ENCODE results near the gene OR2B2. TPM values are rescaled to one million over a fixed set of nuclear protein-coding genes. Genes with fewer than 3 reads are reported as not detected.

Gene OR2B2
- total and polyA plus RNA-seq, 4 donors: not detected

- Histone ChIP-seq H3K36me3 (ENCODE audit: control insufficient read depth in 4 of 4, insufficient read depth in 4 of 4, low read length in 4 of 4) (no peaks in the 10 kb centered on the region), H3K4me3 (peak overlapping the region; percentile 77), H3K9me3 (ENCODE audit: control insufficient read depth in 4 of 4, insufficient read depth in 3 of 4, low read length in 3 of 4) (peaks cover 0 to 2% (median 0%) of the 10 kb centered on the region in 4 donors), H3K4me1 (ENCODE audit: control insufficient read depth in 5 of 5, insufficient read depth in 5 of 5, low read length in 5 of 5) (peaks cover 0 to 24% (median 3%) of the 10 kb centered on the region in 5 donors), H3K27ac (ENCODE audit: low read depth in 1 of 2, low read length in 1 of 2) (peak overlapping the region; percentile 83 to 95), H3K27me3 (ENCODE audit: control insufficient read depth in 3 of 3, insufficient read depth in 3 of 3, low read length in 2 of 3) (no peaks in the 10 kb centered on the region), H3K9ac (ENCODE audit: insufficient read depth in 1 of 2, low read length in 2 of 2) (peak overlapping the region; percentile 93 to 100)
- DNase-seq (peak; percentile 84 to 95 (median 95)), ATAC-seq (ENCODE audit: insufficient read depth, low FRiP score) (no peak)
- 0% methylated on average over 28 of the region's 28 CpGs for WGBS, 2 donors
- TF ChIP-seq, protein P1, sequence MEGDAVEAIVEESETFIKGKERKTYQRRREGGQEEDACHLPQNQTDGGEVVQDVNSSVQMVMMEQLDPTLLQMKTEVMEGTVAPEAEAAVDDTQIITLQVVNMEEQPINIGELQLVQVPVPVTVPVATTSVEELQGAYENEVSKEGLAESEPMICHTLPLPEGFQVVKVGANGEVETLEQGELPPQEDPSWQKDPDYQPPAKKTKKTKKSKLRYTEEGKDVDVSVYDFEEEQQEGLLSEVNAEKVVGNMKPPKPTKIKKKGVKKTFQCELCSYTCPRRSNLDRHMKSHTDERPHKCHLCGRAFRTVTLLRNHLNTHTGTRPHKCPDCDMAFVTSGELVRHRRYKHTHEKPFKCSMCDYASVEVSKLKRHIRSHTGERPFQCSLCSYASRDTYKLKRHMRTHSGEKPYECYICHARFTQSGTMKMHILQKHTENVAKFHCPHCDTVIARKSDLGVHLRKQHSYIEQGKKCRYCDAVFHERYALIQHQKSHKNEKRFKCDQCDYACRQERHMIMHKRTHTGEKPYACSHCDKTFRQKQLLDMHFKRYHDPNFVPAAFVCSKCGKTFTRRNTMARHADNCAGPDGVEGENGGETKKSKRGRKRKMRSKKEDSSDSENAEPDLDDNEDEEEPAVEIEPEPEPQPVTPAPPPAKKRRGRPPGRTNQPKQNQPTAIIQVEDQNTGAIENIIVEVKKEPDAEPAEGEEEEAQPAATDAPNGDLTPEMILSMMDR (IDR thresholded peaks at IDR 0.05; ENCODE audit: control extremely low read depth, extremely low read depth): peak; percentile 85
Observed at GRCh38 chr6:27894839-27895762, 17.1 kb downstream of the OR2B2 start.

DNA sequence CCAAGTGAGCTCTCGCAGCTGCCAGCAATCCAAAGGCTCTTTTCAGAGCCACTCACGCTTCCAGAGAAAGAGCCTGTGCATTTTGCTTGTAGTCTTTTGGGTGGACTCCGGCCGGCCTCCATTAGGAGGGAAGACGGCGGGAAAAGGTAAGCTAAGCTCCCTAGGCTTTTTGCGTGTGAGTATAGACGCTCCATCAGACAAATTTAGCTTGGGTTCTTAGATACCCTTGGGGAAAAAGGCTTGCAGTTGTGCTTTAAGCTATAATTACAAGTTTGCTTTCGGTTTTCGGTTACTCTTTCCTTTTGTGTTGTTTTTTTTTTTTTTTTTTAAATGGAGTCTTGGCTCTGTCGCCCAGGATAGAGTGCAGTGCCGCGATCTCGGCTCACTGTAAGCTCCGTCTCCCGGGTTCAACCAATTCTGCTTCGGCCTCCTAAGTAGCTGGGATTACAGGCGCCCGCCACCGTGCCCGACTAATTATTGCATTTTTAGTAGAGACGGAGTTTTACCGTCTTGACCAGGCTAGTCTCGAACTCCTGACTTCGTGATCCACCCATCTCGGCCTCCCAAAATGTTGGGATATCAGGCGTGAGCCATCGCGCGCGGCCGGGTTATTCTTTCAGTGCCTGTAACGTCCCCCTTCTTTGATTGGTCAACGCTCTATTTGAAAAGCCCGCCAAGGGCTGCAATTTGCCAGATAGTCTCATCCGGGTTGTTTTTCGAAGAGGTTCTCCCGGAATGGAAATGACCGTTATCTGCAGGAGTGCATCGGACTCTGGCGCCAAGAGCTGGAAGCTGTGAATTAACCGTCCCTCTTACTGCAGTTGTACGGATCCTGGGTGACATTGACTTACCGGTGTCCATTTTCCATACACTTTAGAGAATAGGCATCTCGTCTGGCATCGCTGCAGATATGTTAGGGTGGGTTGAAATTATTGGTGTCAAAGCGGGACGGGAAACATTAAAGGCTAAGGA lies 18.1 kb downstream of the OR2B2 start:
- WGBS, 2 donors: 1% methylated on average over 48 of the region's 48 CpGs
- Histone ChIP-seq H3K9ac (ENCODE audit: insufficient read depth in 1 of 2, low read length in 2 of 2) (peak overlapping the region; percentile 93 to 100), H3K27ac (ENCODE audit: low read depth in 1 of 2, low read length in 1 of 2) (peak overlapping the region; percentile 48 to 95), H3K27me3 (ENCODE audit: control insufficient read depth in 3 of 3, insufficient read depth in 3 of 3, low read length in 2 of 3) (no peaks in the 10 kb centered on the region), H3K36me3 (ENCODE audit: control insufficient read depth in 4 of 4, insufficient read depth in 4 of 4, low read length in 4 of 4) (no peaks in the 10 kb centered on the region), H3K9me3 (ENCODE audit: control insufficient read depth in 4 of 4, insufficient read depth in 3 of 4, low read length in 3 of 4) (peaks cover 0 to 2% (median 0%) of the 10 kb centered on the region in 4 donors), H3K4me1 (ENCODE audit: control insufficient read depth in 5 of 5, insufficient read depth in 5 of 5, low read length in 5 of 5) (peaks cover 0 to 34% (median 4%) of the 10 kb centered on the region in 5 donors), H3K4me3 (peak overlapping the region; percentile 77)
- peak; percentile 41 for ATAC-seq (ENCODE audit: insufficient read depth, low FRiP score)
- TF ChIP-seq, protein P1 (IDR thresholded peaks at IDR 0.05; ENCODE audit: control extremely low read depth, extremely low read depth): no peak
- peak; percentile 95 to 98 (median 98) for DNase-seq

DNA sequence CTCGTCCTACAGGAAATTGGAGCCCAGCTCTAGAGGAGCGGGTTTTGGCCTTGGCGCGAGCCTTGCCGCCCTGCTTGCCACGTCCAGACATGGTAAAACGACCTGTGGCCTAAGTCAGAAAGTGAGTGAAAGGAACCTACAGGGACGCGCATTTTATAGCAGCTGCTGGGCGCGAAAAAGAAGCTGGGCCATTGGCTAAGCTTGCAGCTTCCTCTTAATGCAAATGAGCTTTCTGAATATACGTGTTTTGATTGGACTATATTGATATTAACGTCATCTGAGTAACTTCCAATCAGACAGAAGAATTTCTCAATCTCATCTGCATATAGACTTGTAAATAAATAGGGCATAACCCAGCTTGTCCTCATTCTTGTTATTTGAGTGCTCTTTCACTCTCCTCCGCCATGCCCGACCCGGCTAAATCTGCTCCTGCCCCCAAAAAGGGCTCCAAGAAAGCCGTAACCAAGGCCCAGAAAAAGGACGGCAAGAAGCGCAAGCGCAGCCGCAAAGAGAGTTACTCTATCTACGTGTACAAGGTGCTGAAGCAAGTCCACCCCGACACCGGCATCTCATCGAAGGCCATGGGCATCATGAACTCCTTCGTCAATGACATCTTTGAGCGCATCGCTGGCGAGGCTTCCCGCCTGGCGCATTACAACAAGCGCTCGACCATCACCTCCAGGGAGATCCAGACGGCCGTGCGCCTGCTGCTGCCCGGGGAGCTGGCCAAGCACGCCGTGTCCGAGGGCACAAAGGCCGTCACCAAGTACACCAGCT lies 18.9 kb downstream of the OR2B2 start:
- Histone ChIP-seq H3K9ac (ENCODE audit: insufficient read depth in 1 of 2, low read length in 2 of 2) (peak overlapping the region; percentile 76 to 100), H3K4me3 (peak overlapping the region; percentile 58), H3K9me3 (ENCODE audit: control insufficient read depth in 4 of 4, insufficient read depth in 3 of 4, low read length in 3 of 4) (peaks cover 0 to 2% (median 0%) of the 10 kb centered on the region in 4 donors), H3K27me3 (ENCODE audit: control insufficient read depth in 3 of 3, insufficient read depth in 3 of 3, low read length in 2 of 3) (no peaks in the 10 kb centered on the region), H3K27ac (ENCODE audit: low read depth in 1 of 2, low read length in 1 of 2) (peak overlapping the region; percentile 36 to 89), H3K4me1 (ENCODE audit: control insufficient read depth in 5 of 5, insufficient read depth in 5 of 5, low read length in 5 of 5) (peaks cover 0 to 34% (median 4%) of the 10 kb centered on the region in 5 donors), H3K36me3 (ENCODE audit: control insufficient read depth in 4 of 4, insufficient read depth in 4 of 4, low read length in 4 of 4) (no peaks in the 10 kb centered on the region)
- ATAC-seq (ENCODE audit: insufficient read depth, low FRiP score) (peak; percentile 76), DNase-seq (peak; percentile 96 to 99 (median 98))
- TF ChIP-seq, protein P1 (IDR thresholded peaks at IDR 0.05; ENCODE audit: control extremely low read depth, extremely low read depth): no peak
- 0 to 1% methylated on average over 41 of the region's 41 CpGs for WGBS, 2 donors
